ENCODE data around the gene TLL1.
A peak's percentile ranks its signal among the peaks of the same experiment; 100 is the strongest.

The TLL1 gene

GRCh38 chr4:166064721-166065120 is 191.7 kb downstream of the TLL1 start:
- no peak for DNase-seq (ENCODE audit: low spot score)

- DNase-seq (ENCODE audit: low spot score): no peak
These were observed 192.3 kb downstream of the TLL1 start for GRCh38 chr4:166065324-166065723.

DNA sequence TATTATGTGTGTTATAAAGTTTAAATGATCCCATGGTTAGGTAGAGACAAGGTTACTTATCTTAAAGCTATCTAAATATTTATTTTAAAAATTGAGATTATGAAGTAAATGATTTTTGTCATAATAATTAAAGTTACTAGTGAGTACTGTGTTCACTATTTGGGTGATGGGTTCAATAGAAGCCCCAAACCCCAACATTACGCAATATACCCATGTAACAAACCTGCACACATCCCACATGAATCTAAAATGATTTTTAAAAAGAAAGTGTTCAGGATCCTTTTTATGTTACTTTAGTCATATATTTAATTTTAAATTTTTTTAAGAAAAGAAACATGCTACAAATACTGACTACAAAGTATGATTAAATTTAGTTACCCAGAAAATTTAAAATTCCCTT is 193.9 kb downstream of the TLL1 start:
- no peak for DNase-seq (ENCODE audit: low spot score)

DNA sequence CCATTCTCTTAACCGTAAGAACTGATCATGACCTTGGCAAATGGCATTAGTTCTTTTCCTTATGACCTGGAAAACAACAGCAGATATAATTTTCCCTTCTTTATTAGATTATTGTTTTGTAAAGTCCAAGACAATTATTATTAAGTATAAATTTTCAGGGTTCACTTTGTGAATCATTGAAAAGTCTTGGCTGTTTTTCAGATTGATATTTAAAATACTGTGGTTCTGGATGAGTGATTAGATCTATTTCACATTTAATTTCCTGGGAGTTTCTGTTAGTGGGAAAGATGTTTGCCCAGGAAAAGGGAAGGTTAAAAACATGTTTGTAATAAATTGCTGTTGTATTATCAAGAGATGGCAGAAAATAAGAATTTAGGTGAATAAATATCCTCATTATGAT is 194.9 kb downstream of the TLL1 start:
- no peak for DNase-seq (ENCODE audit: low spot score)

- DNase-seq (ENCODE audit: low spot score): no peak
These were observed 200.7 kb downstream of the TLL1 start for GRCh38 chr4:166073783-166074182.

DNA sequence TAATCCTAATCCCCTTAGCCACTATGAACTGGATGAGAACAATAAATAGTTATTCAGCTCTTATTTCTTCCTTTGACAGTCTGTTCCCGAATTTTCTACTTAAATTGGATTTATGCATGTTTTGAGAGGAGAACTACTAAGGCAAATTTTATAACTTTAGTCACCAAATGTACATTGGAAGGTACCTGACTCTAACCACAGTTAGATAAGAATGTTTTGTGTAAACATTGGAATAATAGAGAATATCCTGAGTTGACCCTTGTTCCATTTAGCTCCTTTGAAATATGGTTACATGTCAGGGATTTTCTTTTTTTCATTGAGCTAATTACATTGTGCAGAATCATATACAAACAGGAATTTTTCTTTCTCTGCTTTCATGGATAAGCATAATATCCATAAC is 202.6 kb downstream of the TLL1 start:
- no peak for DNase-seq (ENCODE audit: low spot score)

DNA sequence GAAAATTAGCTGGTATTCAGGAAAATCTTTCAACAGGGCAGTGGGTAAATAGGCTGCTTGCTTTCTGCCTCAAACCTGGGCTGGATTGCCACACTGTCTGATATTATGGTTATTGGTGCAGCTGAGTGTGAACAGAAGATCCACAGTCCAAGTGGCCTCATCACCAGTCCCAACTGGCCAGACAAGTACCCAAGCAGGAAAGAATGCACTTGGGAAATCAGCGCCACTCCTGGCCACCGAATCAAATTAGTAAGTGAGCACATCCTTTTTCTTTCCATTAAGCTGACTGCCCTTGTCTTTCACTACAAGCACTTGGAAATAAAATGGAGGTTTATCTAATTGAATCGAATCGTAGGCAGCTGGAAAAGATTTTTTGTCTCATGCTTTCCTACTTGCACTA is 204.7 kb downstream of the TLL1 start:
- no peak for DNase-seq (ENCODE audit: low spot score)

DNA sequence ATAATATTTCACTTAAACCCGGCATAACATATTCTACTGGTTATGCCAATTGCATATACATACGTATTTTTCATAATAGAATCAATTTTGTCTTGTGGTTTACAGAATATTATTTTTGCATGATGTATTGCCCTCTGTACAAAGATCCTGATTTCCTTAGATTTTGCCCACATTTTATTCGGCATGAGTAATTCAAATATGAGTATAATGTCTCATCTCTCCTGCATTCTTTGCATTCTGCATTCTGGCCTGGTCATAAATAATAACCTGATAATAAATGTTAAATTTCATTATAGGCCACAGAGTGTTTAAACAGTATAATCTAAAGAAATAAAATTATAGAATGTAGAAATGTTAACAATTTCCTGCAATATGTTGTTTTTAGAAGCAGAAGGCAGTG is 205.3 kb downstream of the TLL1 start:
- no peak for DNase-seq (ENCODE audit: low spot score)

DNA sequence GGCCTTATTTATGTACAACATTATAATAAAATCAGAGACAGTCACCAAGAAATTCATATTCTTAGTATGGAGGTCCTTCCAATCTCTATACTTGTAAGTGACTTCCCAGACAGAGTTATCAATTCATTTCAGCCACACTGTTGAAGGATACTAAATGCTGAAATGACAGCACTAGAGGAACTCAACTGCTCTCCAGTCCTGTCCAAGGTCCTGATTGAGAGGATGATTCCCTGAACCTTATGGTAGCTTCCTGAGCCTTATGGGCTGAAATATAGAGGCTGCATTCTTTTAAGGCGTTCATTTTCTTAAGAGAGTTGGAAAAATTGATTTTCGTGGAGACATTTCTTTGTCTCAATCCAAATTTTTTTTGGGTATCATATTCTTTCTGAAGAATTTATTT is 205.9 kb downstream of the TLL1 start:
- no peak for DNase-seq (ENCODE audit: low spot score)

GRCh38 chr4:166087569-166087968 is 214.5 kb downstream of the TLL1 start:
- no peak for DNase-seq (ENCODE audit: low spot score)

DNA sequence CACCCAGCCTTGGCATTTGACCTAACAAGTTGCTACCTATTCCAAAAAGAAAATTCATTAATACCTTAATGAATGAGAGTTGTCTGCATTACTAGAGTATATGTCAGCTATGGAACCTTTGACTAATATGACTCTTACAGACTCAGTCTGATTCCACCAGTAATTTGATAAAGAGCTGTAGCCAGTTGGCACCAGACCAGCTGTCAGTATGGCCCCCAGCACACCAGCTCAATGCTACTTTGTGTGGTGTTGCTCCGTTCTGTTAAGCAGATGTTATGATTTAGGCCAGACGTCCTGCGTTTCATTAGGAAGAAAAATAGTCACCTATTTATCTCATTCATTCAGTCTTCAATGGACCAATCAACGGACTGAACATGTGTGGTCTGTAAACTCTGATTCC is 215.5 kb downstream of the TLL1 start:
- no peak for DNase-seq (ENCODE audit: low spot score)

GRCh38 chr4:166091146-166091545 is 218.1 kb downstream of the TLL1 start:
- DNase-seq (ENCODE audit: low spot score): no peak

GRCh38 chr4:166091912-166092510 is 219.0 kb downstream of the TLL1 start:
- DNase-seq (ENCODE audit: low spot score): peak; percentile 21

DNA sequence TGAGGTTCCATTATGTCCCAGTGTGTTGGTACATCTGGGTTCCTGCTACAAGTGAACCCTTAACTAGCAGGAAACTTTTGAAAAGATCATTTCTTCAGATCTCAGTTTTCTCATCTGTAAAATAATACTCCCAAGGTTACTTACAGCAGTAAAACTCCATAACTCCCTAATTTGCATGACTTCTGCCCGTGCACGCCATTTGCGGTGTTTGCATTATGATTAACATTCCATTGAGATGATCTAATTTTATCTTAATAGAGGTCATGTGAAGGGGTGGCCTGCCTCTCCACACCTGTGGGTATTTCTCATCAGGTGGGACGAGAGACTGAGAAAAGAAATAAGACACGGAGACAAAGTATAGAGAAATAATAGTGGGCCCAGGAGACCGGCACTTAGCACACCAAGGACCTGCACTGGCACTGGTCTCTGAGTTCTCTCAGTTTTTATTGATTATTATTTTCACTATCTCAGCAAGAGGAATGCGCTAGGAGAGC is 219.8 kb downstream of the TLL1 start:
- no peak for DNase-seq (ENCODE audit: low spot score)

DNA sequence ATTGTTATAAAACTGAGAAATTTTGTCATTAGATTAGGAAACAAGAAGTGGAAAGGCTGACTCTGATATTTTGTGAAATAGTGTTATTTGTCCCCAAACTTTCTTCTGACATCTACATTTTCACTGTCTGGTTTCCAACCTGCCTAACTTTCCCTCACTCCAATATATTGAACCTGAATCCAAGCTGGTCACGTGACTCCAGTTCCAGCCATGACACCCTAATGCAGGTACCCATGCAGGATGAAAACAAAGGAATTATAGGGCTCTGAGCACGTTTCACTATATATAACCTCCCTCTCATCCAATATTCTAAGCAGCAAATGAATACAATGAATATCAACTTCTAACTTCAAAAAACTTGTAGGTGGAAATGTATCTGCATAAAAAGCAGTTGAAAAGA is 231.6 kb downstream of the TLL1 start:
- DNase-seq (ENCODE audit: low spot score): no peak

DNA sequence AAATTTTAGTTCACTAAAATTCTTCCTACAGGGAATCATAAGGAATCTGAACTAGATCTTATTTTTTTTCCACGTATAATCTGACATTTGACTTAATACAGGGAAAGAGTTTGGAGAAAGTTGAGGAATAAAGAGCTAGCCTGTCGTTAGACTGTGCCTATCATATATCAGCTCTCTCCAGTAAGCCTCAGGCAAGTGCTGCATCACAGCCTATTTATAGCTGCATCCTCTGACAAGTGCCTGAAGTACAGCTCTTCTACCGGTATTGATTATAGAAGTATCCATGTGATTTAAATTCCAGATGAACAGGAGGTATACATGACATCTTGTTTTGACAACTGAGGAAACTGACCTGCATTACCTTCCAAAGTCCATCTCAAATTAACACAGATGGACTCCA is 248.9 kb downstream of the TLL1 start:
- DNase-seq (ENCODE audit: low spot score): no peak

GRCh38 chr4:166123546-166123945 is 250.5 kb downstream of the TLL1 start:
- no peak for DNase-seq (ENCODE audit: low spot score)

GRCh38 chr4:166128403-166128802 is 255.4 kb downstream of the TLL1 start:
- DNase-seq (ENCODE audit: low spot score): no peak

- DNase-seq (ENCODE audit: low spot score): no peak
These were observed 261.2 kb downstream of the TLL1 start for GRCh38 chr4:166134285-166134684.

- no peak for DNase-seq (ENCODE audit: low spot score)
These were observed 267.9 kb downstream of the TLL1 start for GRCh38 chr4:166140951-166141350.

- no peak for DNase-seq (ENCODE audit: low spot score)
These were observed 270.2 kb downstream of the TLL1 start for GRCh38 chr4:166143227-166143626.

DNA sequence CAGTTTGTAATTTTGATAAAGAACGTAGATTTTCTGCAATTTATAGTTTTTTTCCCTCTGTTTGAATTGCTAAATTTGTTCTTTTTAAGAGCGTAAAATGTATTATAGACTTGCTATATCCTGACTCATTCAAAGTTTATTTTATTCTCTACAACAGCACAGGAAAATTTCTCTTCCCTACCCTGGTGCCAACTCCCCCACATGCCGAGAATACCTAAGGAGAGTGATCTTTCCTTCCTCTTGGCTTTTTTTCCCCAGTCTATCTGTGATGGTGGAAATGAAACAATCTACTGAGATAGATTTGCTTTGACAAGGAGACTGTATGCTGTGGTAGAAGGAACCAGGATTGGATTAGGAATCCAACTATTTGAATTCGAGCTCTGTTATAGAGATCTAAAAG is 271.6 kb downstream of the TLL1 start:
- no peak for DNase-seq (ENCODE audit: low spot score)

DNA sequence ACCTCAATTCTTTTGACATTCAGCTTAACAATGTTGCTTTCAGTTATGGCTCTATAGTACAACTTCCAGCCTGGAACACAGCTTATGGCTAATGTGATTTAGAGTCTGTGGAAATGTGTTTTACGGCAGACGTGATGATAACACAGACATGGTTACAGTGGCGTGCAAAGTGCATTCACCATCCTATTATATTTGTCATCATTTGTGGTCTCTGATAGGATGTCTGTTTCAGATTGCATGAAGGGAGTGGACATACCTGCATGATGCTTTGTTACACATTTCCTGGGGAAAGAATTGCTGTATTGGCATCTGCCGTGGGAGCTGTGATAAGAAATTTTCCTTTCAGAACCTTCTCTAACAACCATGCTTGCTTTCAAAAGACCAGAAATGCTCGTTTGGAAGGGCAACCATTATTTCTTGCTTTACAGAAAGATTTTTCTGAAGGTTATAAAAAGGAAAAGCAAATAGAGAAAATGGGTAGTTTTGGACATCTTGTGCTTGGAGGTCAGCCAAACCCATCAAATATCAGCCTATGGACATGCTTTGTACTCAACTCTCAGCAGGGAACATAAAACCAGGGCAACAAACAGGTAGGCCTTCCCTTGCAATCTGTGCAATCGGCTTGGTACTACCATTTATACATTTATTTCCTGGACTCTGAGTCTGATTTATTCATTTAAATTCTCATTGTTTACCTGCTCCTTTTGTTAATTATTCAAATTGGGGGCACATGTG is 273.9 kb downstream of the TLL1 start:
- no peak for DNase-seq (ENCODE audit: low spot score)

Data from AG08395 (cell line).